Measurements from ENCODE around the gene BCAS4.

GRCh38 chr20:50911030-50911429 lies 116.2 kb downstream of the BCAS4 start:
- no peak for TF ChIP-seq POLR2A (IDR thresholded peaks at IDR 0.05)
- TF ChIP-seq, protein P1, sequence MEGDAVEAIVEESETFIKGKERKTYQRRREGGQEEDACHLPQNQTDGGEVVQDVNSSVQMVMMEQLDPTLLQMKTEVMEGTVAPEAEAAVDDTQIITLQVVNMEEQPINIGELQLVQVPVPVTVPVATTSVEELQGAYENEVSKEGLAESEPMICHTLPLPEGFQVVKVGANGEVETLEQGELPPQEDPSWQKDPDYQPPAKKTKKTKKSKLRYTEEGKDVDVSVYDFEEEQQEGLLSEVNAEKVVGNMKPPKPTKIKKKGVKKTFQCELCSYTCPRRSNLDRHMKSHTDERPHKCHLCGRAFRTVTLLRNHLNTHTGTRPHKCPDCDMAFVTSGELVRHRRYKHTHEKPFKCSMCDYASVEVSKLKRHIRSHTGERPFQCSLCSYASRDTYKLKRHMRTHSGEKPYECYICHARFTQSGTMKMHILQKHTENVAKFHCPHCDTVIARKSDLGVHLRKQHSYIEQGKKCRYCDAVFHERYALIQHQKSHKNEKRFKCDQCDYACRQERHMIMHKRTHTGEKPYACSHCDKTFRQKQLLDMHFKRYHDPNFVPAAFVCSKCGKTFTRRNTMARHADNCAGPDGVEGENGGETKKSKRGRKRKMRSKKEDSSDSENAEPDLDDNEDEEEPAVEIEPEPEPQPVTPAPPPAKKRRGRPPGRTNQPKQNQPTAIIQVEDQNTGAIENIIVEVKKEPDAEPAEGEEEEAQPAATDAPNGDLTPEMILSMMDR (IDR thresholded peaks at IDR 0.05): no peak
